H1 (cell line): ENCODE data around the gene COTL1. TPM values are rescaled to one million over a fixed set of nuclear protein-coding genes. Genes with fewer than 3 reads are reported as not detected.

Source experiments
- CTCF ChIA-PET: fragments of 300-600 bp; sonication (Branson Sonifier 250); formaldehyde crosslinking; loops from one replicate; lab custom pipeline; 2021; ENCODE audit not compliant: partially characterized antibody; lab: Charles Lee
- POLR2A ChIA-PET: fragments of 300-600 bp; sonication (Branson Sonifier 250); formaldehyde crosslinking; loops from one replicate; lab custom pipeline; 2021; ENCODE audit warnings: inconsistent platforms; ENCODE audit not compliant: partially characterized antibody; lab: Charles Lee
- DNase-seq, 2 experiments: peaks; one replicate each; pipeline versions ENCODE4 v3.0.0 to v3.0.0-alpha.2; 2010 to 2022; ENCODE audit warnings: low spot score in 2 of 2, low read depth in 1 of 2, mixed read lengths in 1 of 2
- FAIRE-seq: peaks from 2 replicates; lab custom pipeline; 2011; peaks lifted over from hg19 to GRCh38; lab: Jason Lieb, UNC
- H2AFZ ChIP-seq: 2 replicates; pipeline ENCODE4 v1.8.1; 2012; ENCODE audit warnings: low read length, inconsistent platforms
- H2AK5ac ChIP-seq: 2 replicates; pipeline ENCODE4 v1.6.1; 2013; ENCODE audit warnings: low read depth, low read length
- H2BK120ac ChIP-seq: replicated peaks from 2 replicates; pipeline ENCODE3; 2013; ENCODE audit warnings: low read depth, low read length, inconsistent platforms
- H2BK12ac ChIP-seq: 2 replicates; pipeline ENCODE4 v1.6.1; 2013; ENCODE audit warnings: low read depth, low read length
- H2BK15ac ChIP-seq: 2 replicates; pipeline ENCODE4 v1.6.1; 2013; ENCODE audit warnings: low read length
- H2BK20ac ChIP-seq: 2 replicates; pipeline ENCODE4 v1.6.1; 2013; ENCODE audit warnings: low read length
- H2BK5ac ChIP-seq: 2 replicates; pipeline ENCODE4 v1.6.1; 2013; ENCODE audit warnings: low read depth, low read length
- H3K14ac ChIP-seq: 2 replicates; pipeline ENCODE4 v1.6.1; 2013; ENCODE audit warnings: inconsistent platforms; ENCODE audit not compliant: insufficient read length
- H3K18ac ChIP-seq: 2 replicates; pipeline ENCODE4 v1.6.1; 2013; ENCODE audit warnings: low read length; ENCODE audit errors: extremely low read depth
- H3K23ac ChIP-seq: 2 replicates; pipeline ENCODE4 v1.6.1; 2013; ENCODE audit warnings: inconsistent platforms; ENCODE audit not compliant: insufficient read length
- H3K23me2 ChIP-seq: 2 replicates; pipeline ENCODE4 v1.6.1; 2013; ENCODE audit warnings: low read depth, low read length
- H3K27ac ChIP-seq: 2 replicates; pipeline ENCODE4 v1.6.1; 2011; ENCODE audit warnings: low read depth, low read length, inconsistent platforms
- H3K27me3 ChIP-seq, 4 experiments: replicated peaks in 1 of 4; 1 replicate in 1 of 4; 2 replicates in 3 of 4; pipeline versions ENCODE4 v1.6.1 to v1.8.1; 2011 to 2013; ENCODE audit warnings: low read length in 3 of 4, mild to moderate bottlenecking in 3 of 4, inconsistent platforms in 2 of 4, mixed read lengths in 2 of 4, moderate library complexity in 1 of 4; ENCODE audit not compliant: control insufficient read depth in 3 of 4, insufficient read depth in 3 of 4; ENCODE audit errors: extremely low read depth in 1 of 4
- H3K36me3 ChIP-seq, 4 experiments: 2 replicates each; pipeline versions ENCODE4 v1.6.1 to v1.8.1; 2011 to 2013; ENCODE audit warnings: mild to moderate bottlenecking in 4 of 4, low read length in 3 of 4, moderate library complexity in 2 of 4, control low read depth in 1 of 4, inconsistent platforms in 1 of 4; ENCODE audit not compliant: insufficient read depth in 4 of 4, control insufficient read depth in 2 of 4
- H3K4ac ChIP-seq: replicated peaks from 2 replicates; pipeline ENCODE3; 2013; ENCODE audit warnings: low read length, low read depth, mixed read lengths, inconsistent platforms; ENCODE audit not compliant: insufficient read length
- H3K4me1 ChIP-seq, 4 experiments: replicated peaks in 1 of 4; 1 replicate in 1 of 4; 2 replicates in 3 of 4; pipeline versions ENCODE4 v1.6.1 to v1.8.1; 2011 to 2013; ENCODE audit warnings: low read length in 3 of 4, inconsistent platforms in 2 of 4, mixed read lengths in 1 of 4; ENCODE audit not compliant: insufficient read depth in 4 of 4, control insufficient read depth in 3 of 4
- H3K4me2 ChIP-seq, 2 experiments: 2 replicates each; pipeline versions ENCODE4 v1.6.1 to v1.8.1; 2011 to 2013; ENCODE audit warnings: low read depth in 2 of 2, low read length in 2 of 2, control low read depth in 1 of 2, inconsistent platforms in 1 of 2, mild to moderate bottlenecking in 1 of 2; ENCODE audit not compliant: insufficient read depth in 1 of 2
- H3K4me3 ChIP-seq, 4 experiments: fragments of 200-600, 300-600 bp in 1 of 4; sonication (generic), shearing (Covaris generic), sonication (Bioruptor Twin) in 1 of 4; 2 replicates each; pipeline versions ENCODE4 v1.5.1 to v1.8.1; 2011 to 2016; ENCODE audit warnings: low read length in 4 of 4, low read depth in 3 of 4, control low read depth in 2 of 4, inconsistent platforms in 2 of 4, mild to moderate bottlenecking in 2 of 4, mixed read lengths in 1 of 4, moderate library complexity in 1 of 4; ENCODE audit not compliant: insufficient read depth in 2 of 4; ENCODE audit errors: extremely low read depth in 1 of 4
- H3K56ac ChIP-seq: replicated peaks from 2 replicates; pipeline ENCODE3; 2013; ENCODE audit warnings: low read depth, mild to moderate bottlenecking, mixed read lengths, low read length, inconsistent platforms; ENCODE audit not compliant: insufficient read length
- H3K79me1 ChIP-seq: 2 replicates; pipeline ENCODE4 v1.6.1; 2013; ENCODE audit warnings: low read depth, low read length, control low read depth
- H3K79me2 ChIP-seq, 2 experiments: 2 replicates each; pipeline versions ENCODE4 v1.6.1 to v1.8.1; 2012 to 2013; ENCODE audit warnings: low read length in 2 of 2, mild to moderate bottlenecking in 2 of 2, inconsistent platforms in 1 of 2; ENCODE audit not compliant: insufficient read depth in 2 of 2, control insufficient read depth in 1 of 2
- H3K9ac ChIP-seq, 4 experiments: replicated peaks in 1 of 4; 1 replicate in 1 of 4; 2 replicates in 3 of 4; pipeline versions ENCODE4 v1.6.1 to v1.8.1; 2011 to 2013; ENCODE audit warnings: low read depth in 3 of 4, low read length in 3 of 4, control low read depth in 2 of 4, mild to moderate bottlenecking in 2 of 4, moderate library complexity in 2 of 4, inconsistent platforms in 1 of 4; ENCODE audit errors: extremely low read depth in 1 of 4
- H3K9me3 ChIP-seq, 2 experiments: 2 replicates each; pipeline versions ENCODE4 v1.6.1 to v1.8.1; 2012 to 2013; ENCODE audit warnings: mild to moderate bottlenecking in 2 of 2, moderate library complexity in 2 of 2, control low read depth in 1 of 2, inconsistent platforms in 1 of 2, low read depth in 1 of 2, low read length in 1 of 2, mixed read lengths in 1 of 2; ENCODE audit not compliant: insufficient read depth in 2 of 2
- H4K20me1 ChIP-seq, 2 experiments: replicated peaks in 1 of 2; 2 replicates each; pipeline versions ENCODE3 to v1.8.1; 2011 to 2013; ENCODE audit warnings: inconsistent platforms in 2 of 2, low read length in 2 of 2, mild to moderate bottlenecking in 1 of 2; ENCODE audit not compliant: insufficient read depth in 2 of 2, control insufficient read depth in 1 of 2
- H4K5ac ChIP-seq: 2 replicates; pipeline ENCODE4 v1.6.1; 2013; ENCODE audit warnings: low read length, low read depth, mixed read lengths, inconsistent platforms; ENCODE audit not compliant: insufficient read length
- H4K8ac ChIP-seq: 2 replicates; pipeline ENCODE4 v1.8.0; 2013; ENCODE audit warnings: mild to moderate bottlenecking, moderate library complexity, low read length, inconsistent platforms; ENCODE audit not compliant: insufficient read depth; ENCODE audit errors: extremely low read depth
- H4K91ac ChIP-seq: replicated peaks from 2 replicates; pipeline ENCODE3; 2013; ENCODE audit warnings: low read length, mixed read lengths, inconsistent platforms; ENCODE audit not compliant: insufficient read length
- RBBP5 ChIP-seq: IDR thresholded peaks from 2 replicates; pipeline ENCODE4 v1.7.1; 2012; ENCODE audit warnings: low read depth, mild to moderate bottlenecking, inconsistent platforms, low read length, moderate library complexity, borderline replicate concordance
- RXRA ChIP-seq: IDR thresholded peaks from 2 replicates; pipeline ENCODE4 v1.6.1; 2011; ENCODE audit warnings: low read depth, mild to moderate bottlenecking, low read length, moderate library complexity; ENCODE audit not compliant: insufficient read depth
- WGBS, 2 experiments: shearing (Covaris generic) in 1 of 2; methylation state at CpG; one replicate each; pipeline versions ENCODE4 v1.1.6 to v1.1.7; 2013 to 2015; ENCODE audit warnings: low lambda C conversion rate in 2 of 2, mixed read lengths in 2 of 2, inconsistent platforms in 1 of 2, low coverage in 1 of 2, missing lambda C conversion rate in 1 of 2; ENCODE audit not compliant: insufficient replicate concordance in 2 of 2, insufficient coverage in 1 of 2, insufficient read length in 1 of 2; ENCODE audit errors: extremely low coverage in 1 of 2, missing lambda C conversion rate in 1 of 2; 5-methylcytosine and 5-hydroxymethylcytosine counted together
- polyA plus RNA-seq, 7 experiments: library from polyadenylated mRNA; depleted of rRNA in 3 of 7; stranded (reverse) in 5 of 7; unstranded in 2 of 7; fragments of >200 nt in 5 of 7; fragments of 200-250 nt in 2 of 7; gene quantifications; 1 replicate in 5 of 7; 2 replicates in 1 of 7; 4 replicates in 1 of 7; pipeline versions ENCODE4 v1.2.1 to v1.2.3, GENCODE V29; 2011 to 2013; ENCODE audit warnings: missing spikeins in 2 of 7, mixed read lengths in 2 of 7
- total RNA-seq: library from RNA; stranded (reverse); fragmentation: NEBNext Ultra II Directional; extraction: Animal tissue kit (Norgen Biotek cat#: 25700); gene quantifications from 2 replicates; pipeline ENCODE4 v1.2.1, GENCODE V29; 2021
- TF ChIP-seq, protein P1 (sequence below): IDR thresholded peaks from 2 replicates; pipeline ENCODE4 v1.6.1; 2012; ENCODE audit warnings: inconsistent platforms

Gene COTL1
- total and polyA plus RNA-seq, 2 of the 8 experiments (the other 6 are each of a cell fraction or from before 2014, with no cell fraction given): 59.2 to 183 TPM

GRCh38 chr16:84604477-84605013, 13.3 kb downstream of the COTL1 start:
- Histone ChIP-seq H3K14ac (no peak overlapping the region), H3K79me1 (peaks cover 9% of the 10 kb centered on the region; the same call in 1 of the 2 replicates), H3K36me3 (no peaks in the 10 kb centered on the region), H3K4me3 (no peak overlapping the region), H4K20me1 (peaks cover 18 to 21% of the 10 kb centered on the region in 2 experiments), H3K23ac (no peak overlapping the region), H2BK12ac (no peak overlapping the region), H3K4me2 (peak overlapping the region; percentile 27 to 32; a peak in 2 of 4 replicates), H2AFZ (no peak overlapping the region), H2BK120ac (no peak overlapping the region), H2AK5ac (0 out of 2 replicates have a peak overlapping the region, but pooled peaks have one; percentile 84), H2BK5ac (peak overlapping the region; percentile 35; the same call in 1 of the 2 replicates), H3K18ac (peak overlapping the region; percentile 32; the same call in 1 of the 2 replicates), H3K27ac (no peak overlapping the region), H3K4ac (no peak overlapping the region), H3K56ac (no peak overlapping the region), H2BK15ac (0 out of 2 replicates have a peak overlapping the region, but pooled peaks have one; percentile 72), H4K8ac (no peak overlapping the region), H3K23me2 (0 out of 2 replicates have a peak, but pooled peaks cover 2% of the 10 kb centered on the region), H4K91ac (peak overlapping the region; percentile 83), H3K9ac (no peak overlapping the region; a peak in 1 of 7 replicates), H3K27me3 (peaks cover 0 to 3% (median 1%) of the 10 kb centered on the region in 4 experiments; a peak in 3 of 7 replicates), H3K79me2 (peaks cover 0 to 58% of the 10 kb centered on the region in 2 experiments; a peak in 2 of 4 replicates), H3K9me3 (peaks cover 3 to 7% of the 10 kb centered on the region in 2 experiments; a peak in 2 of 4 replicates), H3K4me1 (peaks cover 4 to 28% (median 22%) of the 10 kb centered on the region in 4 experiments), H4K5ac (no peak overlapping the region), H2BK20ac (0 out of 2 replicates have a peak overlapping the region, but pooled peaks have one; percentile 32)
- TF ChIP-seq RBBP5 (peak; percentile 45; the same call in 1 of the 2 replicates), RXRA (0 out of 2 replicates have a peak, but pooled peaks have one; percentile 54)
- TF ChIP-seq, protein P1, sequence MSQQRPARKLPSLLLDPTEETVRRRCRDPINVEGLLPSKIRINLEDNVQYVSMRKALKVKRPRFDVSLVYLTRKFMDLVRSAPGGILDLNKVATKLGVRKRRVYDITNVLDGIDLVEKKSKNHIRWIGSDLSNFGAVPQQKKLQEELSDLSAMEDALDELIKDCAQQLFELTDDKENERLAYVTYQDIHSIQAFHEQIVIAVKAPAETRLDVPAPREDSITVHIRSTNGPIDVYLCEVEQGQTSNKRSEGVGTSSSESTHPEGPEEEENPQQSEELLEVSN: no peak
- 66% methylated on average over 9 of the region's 9 CpGs; no CpG with 5 or more reads in 1 of the 2 experiments for WGBS, 2 experiments
- DNase-seq: no peak
- FAIRE-seq: no peak
- CTCF ChIA-PET: interaction anchor here (0.8 to 1.8 kb wide), 3 partner anchors 37 to 98 kb away, joined by 3 to 5 read pairs (median 3); no protein-coding TSS in a partner anchor
- POLR2A ChIA-PET: interaction anchor here (1.3 to 2.4 kb wide), 2 partner anchors 10 to 12 kb away, joined by 4 to 11 read pairs; no protein-coding TSS in a partner anchor
